Omental fat pad (tissue), 4 donors: ENCODE measurements around the gene ATG7. TPM values are rescaled to one million over a fixed set of nuclear protein-coding genes. Genes with fewer than 3 reads are reported as not detected.

Experiments
- ATAC-seq: fragments of 150-250 bp; one replicate; pipeline ENCODE4 v1.9.1; 2016; ENCODE audit warnings: mild to moderate bottlenecking, moderate library complexity; ENCODE audit not compliant: low FRiP score
- DNase-seq: peaks from one replicate; pipeline ENCODE4 v3.0.0-alpha.2; 2019; ENCODE audit warnings: low spot score
- total RNA-seq, 4 donors: library from RNA; depleted of rRNA; stranded (reverse); fragments of >200 nt; gene quantifications; one replicate each; pipeline ENCODE4 v1.1.0, GENCODE V29; 2016
- TF ChIP-seq, protein P1 (sequence below), 3 donors: fragments of 450-650 bp; IDR thresholded peaks; one replicate each; pipeline ENCODE4 v1.5.1; 2016 to 2017; ENCODE audit warnings: antibody characterized with exemption in 3 of 3, mild to moderate bottlenecking in 3 of 3, moderate library complexity in 2 of 3

Gene ATG7
- total RNA-seq, 4 donors from 2014 or later: 62.9 to 96.7 (median 76.2) TPM

DNA sequence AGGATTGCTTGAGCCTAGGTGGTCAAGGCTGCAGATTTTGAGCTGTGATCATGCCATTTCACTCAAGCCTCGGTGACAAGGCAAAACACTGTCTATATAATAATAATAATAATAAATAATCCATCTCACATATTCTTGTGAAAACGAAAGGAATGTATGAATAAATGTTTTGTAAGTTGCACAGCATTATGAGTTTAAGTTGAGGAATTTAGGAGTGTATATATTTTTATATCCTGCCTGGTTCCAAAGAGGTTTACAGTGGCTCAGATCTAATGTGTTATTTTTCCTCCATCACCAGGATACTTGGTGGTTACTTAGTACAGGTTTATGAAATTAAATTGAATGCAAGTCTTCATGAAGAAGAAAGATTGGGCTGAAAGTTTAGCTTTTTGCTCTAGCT is 77.2 kb downstream of the ATG7 start:
- no peak for DNase-seq
- TF ChIP-seq, protein P1, sequence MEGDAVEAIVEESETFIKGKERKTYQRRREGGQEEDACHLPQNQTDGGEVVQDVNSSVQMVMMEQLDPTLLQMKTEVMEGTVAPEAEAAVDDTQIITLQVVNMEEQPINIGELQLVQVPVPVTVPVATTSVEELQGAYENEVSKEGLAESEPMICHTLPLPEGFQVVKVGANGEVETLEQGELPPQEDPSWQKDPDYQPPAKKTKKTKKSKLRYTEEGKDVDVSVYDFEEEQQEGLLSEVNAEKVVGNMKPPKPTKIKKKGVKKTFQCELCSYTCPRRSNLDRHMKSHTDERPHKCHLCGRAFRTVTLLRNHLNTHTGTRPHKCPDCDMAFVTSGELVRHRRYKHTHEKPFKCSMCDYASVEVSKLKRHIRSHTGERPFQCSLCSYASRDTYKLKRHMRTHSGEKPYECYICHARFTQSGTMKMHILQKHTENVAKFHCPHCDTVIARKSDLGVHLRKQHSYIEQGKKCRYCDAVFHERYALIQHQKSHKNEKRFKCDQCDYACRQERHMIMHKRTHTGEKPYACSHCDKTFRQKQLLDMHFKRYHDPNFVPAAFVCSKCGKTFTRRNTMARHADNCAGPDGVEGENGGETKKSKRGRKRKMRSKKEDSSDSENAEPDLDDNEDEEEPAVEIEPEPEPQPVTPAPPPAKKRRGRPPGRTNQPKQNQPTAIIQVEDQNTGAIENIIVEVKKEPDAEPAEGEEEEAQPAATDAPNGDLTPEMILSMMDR (IDR thresholded peaks at IDR 0.05): no peak
- no peak for ATAC-seq

DNA sequence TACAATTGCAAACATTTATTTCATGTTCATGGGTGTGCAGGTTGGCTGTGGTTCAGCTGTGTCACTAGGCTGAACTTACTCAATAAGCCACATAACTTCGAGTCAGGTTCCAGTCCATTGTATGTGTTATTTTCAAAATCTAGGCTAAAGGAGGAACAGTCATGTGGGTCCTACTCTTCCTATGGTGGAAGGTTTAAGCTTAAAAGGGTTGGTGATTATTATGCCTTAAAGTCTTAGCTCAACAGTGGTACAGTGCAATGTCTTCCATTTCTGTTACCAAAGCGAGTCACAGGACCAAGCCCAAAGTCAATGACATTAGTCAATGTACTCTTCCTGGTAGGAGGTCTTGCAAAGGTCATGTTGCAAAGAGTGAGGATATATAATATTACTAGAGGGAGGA is 78.2 kb downstream of the ATG7 start:
- TF ChIP-seq, protein P1 (IDR thresholded peaks at IDR 0.05): no peak
- no peak for ATAC-seq

DNA sequence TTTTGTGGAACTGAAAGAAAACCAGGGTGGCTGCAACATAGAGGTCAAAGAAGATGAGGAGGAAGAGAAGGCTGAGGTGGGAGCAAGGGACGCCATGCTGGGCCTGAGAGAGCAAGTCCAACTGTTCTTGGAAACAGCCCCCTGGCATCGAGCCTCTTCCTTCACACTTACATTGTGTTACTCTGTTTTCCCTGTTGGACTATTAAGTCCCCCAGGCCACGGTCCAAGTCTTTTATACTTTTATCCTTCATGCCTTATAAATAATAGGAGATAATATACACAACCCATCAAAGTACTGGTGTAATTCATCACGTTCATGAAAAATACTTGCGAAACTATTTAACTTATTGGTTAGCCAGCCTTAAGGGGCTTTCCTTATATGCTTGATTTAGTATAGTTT is 79.3 kb downstream of the ATG7 start:
- ATAC-seq (no peak), DNase-seq (no peak)
- TF ChIP-seq, protein P1 (IDR thresholded peaks at IDR 0.05): no peak

More for the DNA sequence above, 78.2 kb downstream of the ATG7 start:
- DNase-seq: no peak

DNA sequence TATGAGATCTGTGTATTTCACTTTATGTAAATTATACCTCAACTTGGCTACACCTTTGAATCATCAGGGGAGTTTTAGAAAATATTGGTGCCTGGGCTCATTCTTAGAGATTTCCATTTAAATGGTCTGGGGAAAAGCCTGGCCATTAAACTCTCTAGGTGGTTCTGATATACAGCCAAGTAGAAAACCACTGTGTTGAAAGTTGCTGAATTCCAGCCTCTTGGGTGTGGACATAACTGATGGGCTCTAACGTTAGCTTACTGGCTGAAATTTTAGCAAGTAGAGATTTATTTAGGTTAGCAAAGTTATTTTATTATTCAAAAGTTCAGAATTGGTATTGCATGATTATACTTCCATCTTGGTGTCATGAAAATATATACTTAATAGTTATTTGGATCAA is 84.1 kb downstream of the ATG7 start:
- ATAC-seq (no peak), DNase-seq (no peak)
- TF ChIP-seq, protein P1 (IDR thresholded peaks at IDR 0.05): no peak

DNA sequence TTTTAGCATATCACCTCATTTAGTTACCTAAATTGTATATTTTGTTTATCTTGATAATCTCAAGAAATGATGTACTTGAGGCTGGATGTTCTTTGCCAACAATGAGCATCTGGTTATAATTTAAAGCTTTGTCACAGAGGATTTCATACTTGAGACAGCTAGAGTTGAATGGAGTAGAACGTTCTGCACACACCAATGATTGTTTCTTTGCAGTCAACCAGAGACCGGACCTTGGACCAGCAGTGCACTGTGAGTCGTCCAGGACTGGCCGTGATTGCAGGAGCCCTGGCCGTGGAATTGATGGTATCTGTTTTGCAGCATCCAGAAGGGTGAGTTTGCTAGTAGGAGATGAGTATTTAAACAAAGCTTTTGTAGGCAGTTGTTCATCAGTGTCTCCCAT is 90.4 kb downstream of the ATG7 start:
- TF ChIP-seq, protein P1 (IDR thresholded peaks at IDR 0.05): no peak
- DNase-seq (no peak), ATAC-seq (no peak)

DNA sequence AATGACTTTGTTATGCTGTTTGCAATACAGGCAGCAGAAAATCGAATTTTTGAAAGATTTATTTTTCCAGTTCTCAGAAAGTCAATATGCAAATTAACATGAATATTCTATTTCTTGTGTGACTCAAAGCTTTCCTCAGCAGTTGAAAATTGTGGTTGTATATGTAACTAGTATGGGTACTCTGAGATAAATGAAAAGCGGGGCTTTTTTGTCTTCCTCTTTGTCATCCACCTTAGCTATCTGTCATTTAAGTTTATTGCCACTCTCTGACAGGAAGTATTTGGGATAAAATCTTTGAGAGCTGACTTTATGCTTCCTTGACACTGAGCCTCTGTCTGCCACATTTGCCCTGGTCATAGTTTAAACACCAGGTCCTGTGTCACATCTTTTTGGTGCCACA is 91.5 kb downstream of the ATG7 start:
- TF ChIP-seq, protein P1 (IDR thresholded peaks at IDR 0.05): no peak
- no peak for ATAC-seq
- DNase-seq: no peak

DNA sequence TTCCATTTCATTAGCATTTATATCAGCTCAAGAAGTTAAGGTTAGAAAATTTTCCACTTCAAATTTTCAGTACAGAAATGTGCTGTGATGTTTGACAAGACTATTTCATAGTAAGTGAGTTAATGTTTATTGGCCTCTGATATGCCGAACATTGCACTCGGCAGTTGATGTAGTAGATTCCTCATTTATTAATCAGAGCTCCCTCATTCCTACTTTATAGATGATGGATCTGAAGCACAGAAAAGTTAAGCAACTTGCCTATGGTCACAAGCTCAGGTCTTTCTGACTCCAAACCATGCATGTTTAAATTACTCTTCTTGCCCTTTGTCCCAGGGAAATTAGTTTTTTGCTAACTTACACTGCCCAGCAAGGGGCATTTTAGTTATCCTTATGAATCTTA is 92.0 kb downstream of the ATG7 start:
- no peak for ATAC-seq
- TF ChIP-seq, protein P1 (IDR thresholded peaks at IDR 0.05): no peak
- DNase-seq: no peak
